Neuron (in vitro differentiated cells): ENCODE data around the gene PHLDB2.

Experiments used
- H2AFZ ChIP-seq: one replicate; pipeline ENCODE4 v1.6.1; 2013; ENCODE audit warnings: low read depth, mild to moderate bottlenecking, inconsistent platforms, low read length, moderate library complexity
- H3K27me3 ChIP-seq: one replicate; pipeline ENCODE4 v1.6.1; 2013; ENCODE audit warnings: low read length; ENCODE audit not compliant: insufficient read depth
- H3K36me3 ChIP-seq: one replicate; pipeline ENCODE4 v1.6.1; 2013; ENCODE audit warnings: low read length; ENCODE audit not compliant: insufficient read depth
- H3K4me1 ChIP-seq: one replicate; pipeline ENCODE4 v1.6.1; 2013; ENCODE audit warnings: low read length; ENCODE audit not compliant: insufficient read depth
- H3K4me3 ChIP-seq: 2 replicates; pipeline ENCODE4 v1.5.1; 2013; ENCODE audit warnings: mild to moderate bottlenecking, low read length, moderate library complexity
- H3K9me3 ChIP-seq: one replicate; pipeline ENCODE4 v1.6.1; 2013; ENCODE audit warnings: low read length

Gene PHLDB2

DNA sequence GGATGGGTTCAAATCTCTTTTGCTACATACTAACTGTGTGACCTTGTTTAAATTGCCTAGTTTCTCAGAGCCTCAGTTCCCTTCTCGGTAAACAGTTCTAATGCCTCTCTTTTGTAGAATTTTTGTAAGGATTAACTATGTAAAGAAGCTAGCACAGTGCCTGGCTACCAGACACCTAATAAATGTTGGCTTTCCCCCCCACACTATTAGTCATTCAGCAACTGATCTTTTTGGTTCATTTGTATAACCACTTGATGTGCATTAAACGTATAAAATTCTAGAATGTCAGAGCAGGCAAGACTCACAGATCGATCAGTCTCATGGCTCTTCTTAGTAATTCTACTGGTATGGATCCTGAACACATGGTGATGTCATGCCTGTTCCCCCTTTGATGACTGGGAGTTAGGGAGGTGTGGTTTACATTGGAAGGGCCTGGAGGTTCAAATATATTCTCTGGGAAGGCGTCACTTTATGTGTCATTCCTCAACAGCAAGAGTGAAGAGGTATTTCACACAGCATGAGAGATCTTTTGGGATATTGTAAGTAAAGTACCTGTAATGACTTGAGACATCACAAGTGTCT is 146.1 kb downstream of the PHLDB2 start:
- Histone ChIP-seq H3K4me3 (no peak overlapping the region), H3K9me3 (no peaks in the 10 kb centered on the region), H3K36me3 (peaks cover 94% of the 10 kb centered on the region), H3K27me3 (no peaks in the 10 kb centered on the region), H3K4me1 (peaks cover 52% of the 10 kb centered on the region), H2AFZ (no peak overlapping the region)

DNA sequence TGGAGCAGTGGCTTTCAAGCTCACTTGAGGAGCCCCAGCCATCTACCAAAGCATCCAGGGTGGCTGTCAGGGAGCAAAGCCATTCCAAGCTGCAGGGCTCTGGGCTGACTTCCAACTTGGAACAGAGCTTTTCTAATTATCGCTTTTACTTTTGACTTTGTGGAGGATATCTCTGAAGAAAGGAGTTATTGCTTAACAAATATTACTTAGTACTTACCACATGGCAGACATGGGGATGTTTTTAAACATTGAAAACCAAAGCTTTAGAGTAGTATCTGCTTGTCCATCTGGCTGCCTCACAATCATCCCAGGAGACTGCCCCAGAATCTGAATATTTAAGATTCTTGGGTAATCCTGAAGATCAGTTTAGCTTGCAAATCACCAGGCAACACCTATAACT is 148.6 kb downstream of the PHLDB2 start:
- Histone ChIP-seq H3K36me3 (peaks cover 92% of the 10 kb centered on the region), H2AFZ (no peak overlapping the region), H3K4me1 (peaks cover 28% of the 10 kb centered on the region), H3K27me3 (no peaks in the 10 kb centered on the region), H3K4me3 (no peak overlapping the region), H3K9me3 (no peaks in the 10 kb centered on the region)

DNA sequence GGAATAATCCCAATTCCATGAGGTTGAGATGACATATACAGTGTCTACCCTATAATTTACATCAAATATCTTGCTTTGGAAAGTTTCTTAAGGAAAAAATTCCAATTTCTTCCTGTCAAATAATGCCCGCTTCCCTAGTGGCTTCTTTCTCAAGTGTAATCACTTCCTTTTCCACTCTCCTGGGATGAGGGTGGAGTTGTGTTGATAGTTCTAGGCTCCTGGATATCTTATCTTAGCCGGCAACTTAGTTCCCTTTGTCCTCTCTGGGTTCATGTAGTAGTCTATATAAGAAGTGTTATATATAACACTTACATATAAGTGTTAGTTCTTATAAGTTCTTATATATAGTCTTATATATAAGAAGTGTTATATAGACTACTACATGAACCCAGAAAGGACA is 150.6 kb downstream of the PHLDB2 start:
- no peaks in the 10 kb centered on the region for H3K27me3 ChIP-seq
- H3K9me3 ChIP-seq = no peaks in the 10 kb centered on the region
- no peak overlapping the region for H3K4me3 ChIP-seq
- H2AFZ ChIP-seq = no peak overlapping the region
- H3K4me1 ChIP-seq = peaks cover 8% of the 10 kb centered on the region
- H3K36me3 ChIP-seq = peaks cover 88% of the 10 kb centered on the region

- H3K4me3 ChIP-seq = no peak overlapping the region
- peaks cover 80% of the 10 kb centered on the region for H3K36me3 ChIP-seq
- no peaks in the 10 kb centered on the region for H3K27me3 ChIP-seq
- H2AFZ ChIP-seq = no peak overlapping the region
- H3K4me1 ChIP-seq = peaks cover 7% of the 10 kb centered on the region
- no peaks in the 10 kb centered on the region for H3K9me3 ChIP-seq
These were observed 151.6 kb downstream of the PHLDB2 start for GRCh38 chr3:112010636-112011035.

GRCh38 chr3:112011376-112011940 is 152.4 kb downstream of the PHLDB2 start:
- Histone ChIP-seq H3K36me3 (peaks cover 74% of the 10 kb centered on the region), H3K4me1 (peaks cover 7% of the 10 kb centered on the region), H3K4me3 (no peak overlapping the region), H3K27me3 (no peaks in the 10 kb centered on the region), H3K9me3 (no peaks in the 10 kb centered on the region), H2AFZ (no peak overlapping the region)

DNA sequence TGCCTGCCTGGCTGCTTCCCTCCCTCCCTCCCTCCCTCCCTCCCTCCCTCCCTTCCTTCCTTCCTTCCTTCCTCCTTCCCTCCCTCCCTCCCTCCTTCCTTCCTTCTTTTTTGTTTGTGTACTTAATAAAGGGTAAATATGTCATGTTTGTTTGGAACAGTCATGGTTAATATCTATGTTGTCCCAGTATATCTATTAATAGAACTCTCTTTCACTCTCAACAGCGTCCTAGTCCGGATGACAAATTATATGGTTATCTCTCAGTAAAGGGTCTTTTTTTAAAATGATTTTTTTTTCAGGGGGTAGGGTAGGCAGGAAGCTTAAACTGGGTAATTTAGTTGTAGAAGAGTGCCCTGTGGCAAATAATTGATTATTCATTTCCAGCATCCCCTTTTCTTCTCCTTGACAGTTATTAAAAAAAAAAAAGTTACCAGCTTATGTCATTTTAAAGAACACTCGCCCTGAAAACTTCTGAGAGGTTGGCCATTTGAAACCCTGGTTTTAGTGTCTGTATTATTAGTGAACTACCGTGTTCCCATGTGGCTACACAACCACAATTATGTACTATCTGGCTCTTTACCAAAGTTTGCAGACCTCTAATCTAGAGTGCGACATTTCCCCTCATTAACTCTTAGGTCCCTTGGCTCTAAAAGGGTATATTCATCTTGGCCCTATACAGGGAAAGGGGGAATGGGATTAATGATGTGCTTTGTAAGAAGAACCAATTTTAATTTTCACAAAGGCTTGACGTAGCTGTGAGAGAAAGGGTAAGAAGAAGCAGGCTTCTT is 153.3 kb downstream of the PHLDB2 start:
- peaks cover 64% of the 10 kb centered on the region for H3K36me3 ChIP-seq
- H3K9me3 ChIP-seq = no peaks in the 10 kb centered on the region
- H2AFZ ChIP-seq = no peak overlapping the region

GRCh38 chr3:112013058-112013783 is 154.2 kb downstream of the PHLDB2 start:
- H3K4me1 ChIP-seq = peaks cover 7% of the 10 kb centered on the region
- no peak overlapping the region for H2AFZ ChIP-seq
- no peaks in the 10 kb centered on the region for H3K9me3 ChIP-seq
- H3K36me3 ChIP-seq = peaks cover 56% of the 10 kb centered on the region
- no peaks in the 10 kb centered on the region for H3K27me3 ChIP-seq
- no peak overlapping the region for H3K4me3 ChIP-seq

More for the DNA sequence above, 153.3 kb downstream of the PHLDB2 start:
- no peaks in the 10 kb centered on the region for H3K27me3 ChIP-seq
- H3K4me1 ChIP-seq = peaks cover 7% of the 10 kb centered on the region
- H3K4me3 ChIP-seq = no peak overlapping the region

DNA sequence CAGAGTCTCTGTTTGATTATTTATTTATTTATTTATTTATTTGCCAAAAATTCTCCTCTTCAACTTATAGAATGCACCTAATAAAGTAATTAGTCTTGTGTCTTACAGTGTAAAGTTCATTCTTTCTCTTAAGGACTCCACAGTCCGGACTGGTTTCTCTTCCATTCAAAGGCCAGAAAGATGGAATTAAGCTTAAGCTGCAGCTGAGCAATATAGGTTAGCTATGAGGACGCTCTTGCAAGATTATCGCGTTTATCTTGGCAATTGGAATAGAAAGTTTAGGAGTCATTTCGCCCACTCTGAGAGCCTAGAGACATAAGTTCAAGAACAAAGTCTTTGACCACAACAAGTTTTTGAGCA is 154.7 kb downstream of the PHLDB2 start:
- H2AFZ ChIP-seq = no peak overlapping the region
- no peaks in the 10 kb centered on the region for H3K27me3 ChIP-seq
- H3K4me3 ChIP-seq = no peak overlapping the region
- peaks cover 51% of the 10 kb centered on the region for H3K36me3 ChIP-seq
- H3K4me1 ChIP-seq = peaks cover 7% of the 10 kb centered on the region
- H3K9me3 ChIP-seq = no peaks in the 10 kb centered on the region

GRCh38 chr3:112017091-112017490 is 158.0 kb downstream of the PHLDB2 start:
- Histone ChIP-seq H3K4me3 (no peak overlapping the region), H3K4me1 (peaks cover 12% of the 10 kb centered on the region), H3K36me3 (peaks cover 19% of the 10 kb centered on the region), H3K27me3 (no peaks in the 10 kb centered on the region), H2AFZ (no peak overlapping the region), H3K9me3 (no peaks in the 10 kb centered on the region)

- H3K27me3 ChIP-seq = no peaks in the 10 kb centered on the region
- H3K4me1 ChIP-seq = peaks cover 12% of the 10 kb centered on the region
- H3K9me3 ChIP-seq = no peaks in the 10 kb centered on the region
- H2AFZ ChIP-seq = no peak overlapping the region
- no peak overlapping the region for H3K4me3 ChIP-seq
- H3K36me3 ChIP-seq = peaks cover 9% of the 10 kb centered on the region
These were observed 159.6 kb downstream of the PHLDB2 start for GRCh38 chr3:112018712-112019111.

GRCh38 chr3:112019716-112020115 is 160.7 kb downstream of the PHLDB2 start:
- no peak overlapping the region for H2AFZ ChIP-seq
- no peaks in the 10 kb centered on the region for H3K27me3 ChIP-seq
- peaks cover 12% of the 10 kb centered on the region for H3K4me1 ChIP-seq
- H3K4me3 ChIP-seq = no peak overlapping the region
- peaks cover under 1% of the 10 kb centered on the region for H3K36me3 ChIP-seq
- no peaks in the 10 kb centered on the region for H3K9me3 ChIP-seq

DNA sequence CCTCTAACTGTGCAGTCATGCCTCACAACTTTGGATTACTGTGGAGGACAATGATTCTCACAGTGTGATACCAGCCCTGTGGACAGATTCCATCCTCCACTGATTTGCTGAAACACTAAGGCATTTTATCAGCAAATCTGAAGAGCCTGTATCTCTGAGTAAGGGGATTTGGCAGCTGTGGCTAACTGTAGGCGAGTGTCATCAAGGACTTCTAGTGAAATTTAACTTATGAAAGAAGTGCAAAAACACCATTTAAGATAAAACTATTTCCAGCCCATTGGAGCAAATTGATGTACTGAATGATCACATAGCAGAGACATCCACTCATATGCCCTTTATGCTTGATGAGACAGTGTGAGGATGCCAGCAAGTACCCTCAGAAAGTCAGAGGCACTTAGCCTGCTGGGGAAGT is 161.6 kb downstream of the PHLDB2 start:
- no peaks in the 10 kb centered on the region for H3K36me3 ChIP-seq

More for the DNA sequence above, 161.6 kb downstream of the PHLDB2 start:
- H3K9me3 ChIP-seq = no peaks in the 10 kb centered on the region
- H3K27me3 ChIP-seq = no peaks in the 10 kb centered on the region
- H3K4me1 ChIP-seq = peaks cover 12% of the 10 kb centered on the region
- no peak overlapping the region for H3K4me3 ChIP-seq
- H2AFZ ChIP-seq = no peak overlapping the region
